NOMO-1 (cell line): ENCODE data around the gene ZNF217.
"Not testable (repeated sequence)": the region's sequence is repeated elsewhere in the genome, so short reads cannot be mapped to it uniquely, and the experiment has no call there.

Experiments used
- DNase-seq, 2 experiments: peaks; one replicate each; lab custom pipeline; 2025; ENCODE audit not compliant: unreplicated experiment in 2 of 2; lab: John Stamatoyannopoulos, UW

ZNF217 gene

GRCh38 chr20:53584550-53584913 lies 9.1 kb downstream of the ZNF217 start:
- DNase-seq, result not testable (repeated sequence)

- DNase-seq, result not testable (repeated sequence)
These were observed 9.7 kb downstream of the ZNF217 start for GRCh38 chr20:53583660-53584549.

- DNase-seq, result peak; percentile 79 to 87
These were observed 10.9 kb downstream of the ZNF217 start for GRCh38 chr20:53582574-53583351.

- no peak for DNase-seq
These were observed 11.4 kb downstream of the ZNF217 start for GRCh38 chr20:53582251-53582570.

- DNase-seq, result no peak
These were observed 12.0 kb downstream of the ZNF217 start for GRCh38 chr20:53581444-53582250.

GRCh38 chr20:53580376-53581111 lies 13.1 kb downstream of the ZNF217 start:
- no peak for DNase-seq

GRCh38 chr20:53579581-53580375 lies 13.9 kb downstream of the ZNF217 start:
- DNase-seq, result peak; percentile 63 to 88

- DNase-seq, result no peak
These were observed 14.4 kb downstream of the ZNF217 start for GRCh38 chr20:53579266-53579580.

GRCh38 chr20:53578492-53579222 lies 15.0 kb downstream of the ZNF217 start:
- peak; percentile 77 to 88 for DNase-seq

- no peak for DNase-seq
These were observed 16.9 kb downstream of the ZNF217 start for GRCh38 chr20:53576586-53577318.

GRCh38 chr20:53576195-53576580 lies 17.5 kb downstream of the ZNF217 start:
- no peak for DNase-seq

GRCh38 chr20:53575481-53576194 lies 18.0 kb downstream of the ZNF217 start:
- DNase-seq, result no peak

GRCh38 chr20:53574819-53575218 lies 18.8 kb downstream of the ZNF217 start:
- DNase-seq, result no peak

- DNase-seq, result no peak
These were observed 19.3 kb downstream of the ZNF217 start for GRCh38 chr20:53574259-53574789.

- DNase-seq, result no peak
These were observed 21.9 kb downstream of the ZNF217 start for GRCh38 chr20:53571555-53572286.

- DNase-seq, result no peak
These were observed 23.0 kb downstream of the ZNF217 start for GRCh38 chr20:53570446-53571276.
